HL-60/S4 (cell line): Measurements from ENCODE around the gene RCBTB2.

Experiments
- in situ Hi-C: fragments of 300-500 bp; cut with MboI; formaldehyde crosslinking; loops from 2 replicates; pipeline ENCODE4 v1.14.3; 2022; ENCODE audit warnings: low sequenced_read_pairs

RCBTB2 gene

GRCh38 chr13:48533961-48534600 is 1.2 kb upstream of the RCBTB2 start:
- in situ Hi-C loops: no loop called here

- in situ Hi-C loops: no loop called here
Measured at GRCh38 chr13:48532256-48532505, 699 bp downstream of the RCBTB2 start.

GRCh38 chr13:48531416-48532255 is 1.2 kb downstream of the RCBTB2 start:
- in situ Hi-C loops: no loop called here

GRCh38 chr13:48530833-48531232 is 2.0 kb downstream of the RCBTB2 start:
- in situ Hi-C loops: no loop called here

- in situ Hi-C loops: no loop called here
Measured at GRCh38 chr13:48528720-48529119, 4.2 kb downstream of the RCBTB2 start.

GRCh38 chr13:48527955-48528354 is 4.9 kb downstream of the RCBTB2 start:
- in situ Hi-C loops: no loop called here

- in situ Hi-C loops: no loop called here
Measured at GRCh38 chr13:48526286-48526685, 6.6 kb downstream of the RCBTB2 start.

- in situ Hi-C loops: no loop called here
Measured at GRCh38 chr13:48518083-48518482, 14.8 kb downstream of the RCBTB2 start.

- in situ Hi-C loops: no loop called here
Measured at GRCh38 chr13:48515732-48516131, 17.1 kb downstream of the RCBTB2 start.

- in situ Hi-C loops: no loop called here
Measured at GRCh38 chr13:48514793-48515192, 18.1 kb downstream of the RCBTB2 start.

- in situ Hi-C loops: no loop called here
Measured at GRCh38 chr13:48511621-48512230, 21.2 kb downstream of the RCBTB2 start.

GRCh38 chr13:48510698-48511097 is 22.2 kb downstream of the RCBTB2 start:
- in situ Hi-C loops: no loop called here

GRCh38 chr13:48508011-48508410 is 24.9 kb downstream of the RCBTB2 start:
- in situ Hi-C loops: no loop called here

- in situ Hi-C loops: no loop called here
Measured at GRCh38 chr13:48507021-48507420, 25.9 kb downstream of the RCBTB2 start.

- in situ Hi-C loops: no loop called here
Measured at GRCh38 chr13:48506092-48506701, 26.7 kb downstream of the RCBTB2 start.

- in situ Hi-C loops: no loop called here
Measured at GRCh38 chr13:48505597-48506091, 27.2 kb downstream of the RCBTB2 start.

GRCh38 chr13:48505012-48505411 is 27.9 kb downstream of the RCBTB2 start:
- in situ Hi-C loops: no loop called here

GRCh38 chr13:48504606-48505005 is 28.3 kb downstream of the RCBTB2 start:
- in situ Hi-C loops: no loop called here

GRCh38 chr13:48502601-48503319 is 30.1 kb downstream of the RCBTB2 start:
- in situ Hi-C loops: no loop called here

GRCh38 chr13:48501705-48502104 is 31.2 kb downstream of the RCBTB2 start:
- in situ Hi-C loops: no loop called here

- in situ Hi-C loops: no loop called here
Measured at GRCh38 chr13:48500652-48501197, 32.2 kb downstream of the RCBTB2 start.
